OCI-LY1 (cell line): Measurements from ENCODE around the gene PGC.

Experiments used
- CTCF ChIP-seq: fragments of 200-600 bp; sonication (generic), shearing (Covaris generic); IDR thresholded peaks from 2 replicates; pipeline ENCODE4 v1.5.1; 2017; ENCODE audit warnings: mild to moderate bottlenecking, antibody characterized with exemption, low read length, moderate library complexity, mixed read lengths
- EZH2 ChIP-seq: fragments of 200-600 bp; sonication (generic), shearing (Covaris generic); IDR thresholded peaks from 2 replicates; pipeline ENCODE4 v1.8.0; 2017; ENCODE audit warnings: borderline replicate concordance, mixed run types, mild to moderate bottlenecking, antibody characterized with exemption, low read length, moderate library complexity, mixed read lengths

GRCh38 chr6:41787219-41787917, 40.2 kb upstream of the PGC start, which contains the start of gene TOMM6:
- TF ChIP-seq CTCF (peak; percentile 88; the same call in 1 of the 2 replicates), EZH2 (no peak)
